ENCODE measurements around the gene TMA7. TPM values are rescaled to one million over a fixed set of nuclear protein-coding genes. Genes with fewer than 3 reads are reported as not detected.

The TMA7 gene
- total and polyA plus RNA-seq, 9 of the 15 experiments (the other 6 are each of a cell fraction or from before 2014, with no cell fraction given): 209 to 1,003 (median 486) TPM

DNA sequence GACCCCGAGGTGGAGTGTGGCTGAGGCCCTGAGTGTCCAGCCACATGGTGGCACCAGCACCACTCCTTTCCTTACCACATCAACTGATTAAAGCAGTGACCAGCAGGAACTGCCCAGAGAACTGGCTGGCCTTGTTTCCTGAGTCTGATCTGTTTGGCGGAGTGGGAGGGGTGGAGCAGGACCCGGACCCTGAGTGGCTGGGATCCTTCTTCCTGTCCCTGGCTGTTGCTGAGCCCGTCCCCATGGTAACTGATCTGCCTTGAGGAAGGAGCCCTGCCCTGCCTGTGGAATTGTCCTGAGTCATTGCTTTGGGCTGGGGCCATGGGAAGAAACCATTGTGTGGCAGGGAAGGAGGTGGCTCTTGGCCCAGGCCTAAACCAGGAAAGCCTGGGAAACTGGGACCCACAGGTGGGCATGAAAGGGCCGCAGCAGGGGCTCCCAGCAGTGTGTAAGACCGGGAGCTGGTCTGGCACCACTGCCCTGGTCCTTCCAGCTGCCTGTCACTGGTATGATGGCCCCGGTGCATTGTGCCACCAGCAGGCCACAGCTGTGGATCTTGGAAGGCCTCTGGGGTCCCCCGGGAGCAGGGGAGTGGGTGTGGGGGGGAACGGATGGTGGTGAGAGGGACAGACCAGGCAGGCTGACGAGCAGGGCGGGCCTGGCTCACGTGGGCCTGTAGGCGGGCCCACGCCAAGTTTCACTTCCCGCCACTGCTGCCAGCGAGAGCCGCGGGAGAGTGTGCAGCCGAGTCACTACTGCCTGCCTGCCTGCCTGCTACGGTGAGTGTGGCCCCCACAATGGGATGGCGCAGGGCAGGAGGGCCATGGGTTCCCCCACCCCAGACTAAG, 25.7 kb downstream of the TMA7 start:
- peak overlapping the region; percentile 68 to 83; a peak in 3 of 4 replicates for H3K9ac ChIP-seq (ENCODE audit: insufficient read depth in 1 of 2, low read depth in 2 of 2, low read length in 2 of 2)
- H4K20me1 ChIP-seq (replicated peaks; ENCODE audit: control insufficient read depth, insufficient read depth, low read length): no peaks in the 10 kb centered on the region; the same call in 1 of the 2 replicates
- H3K4me3 ChIP-seq: no peak overlapping the region
- FAIRE-seq (peak; percentile 97), ATAC-seq (peak; percentile 94), DNase-seq (ENCODE audit: extremely low read depth in 1 of 4, low spot score in 3 of 4) (peak; percentile 69 to 88 (median 82))
- peak overlapping the region; percentile 88 for H3K27ac ChIP-seq (ENCODE audit: extremely low read depth, low read depth, low read length)
- intact Hi-C loops (cut with micrococcal nuclease) (loop anchor here (1.0 kb wide), 2 partner anchors 42 to 90 kb away; no protein-coding TSS in a partner anchor), in situ Hi-C loops (cut with MboI) (loop anchor here (5.0 kb wide), 1 partner anchor 92 kb away; the partner anchor contains the start of gene PFKFB4)
- peaks cover 4% of the 10 kb centered on the region; the same call in 2 of the 3 replicates for H3K79me2 ChIP-seq (ENCODE audit: control insufficient read depth, insufficient read depth, low read length)
- peaks cover 45% of the 10 kb centered on the region; the same call in 2 of the 3 replicates for H3K36me3 ChIP-seq (ENCODE audit: control insufficient read depth, insufficient read depth, low read length)
- peak overlapping the region; percentile 46; the same call in 1 of the 2 replicates for H3K4me2 ChIP-seq (ENCODE audit: insufficient read depth, low read length)
- peaks cover 6 to 48% of the 10 kb centered on the region in 2 experiments for H3K4me1 ChIP-seq (replicated peaks in 1 of 2; ENCODE audit: control insufficient read depth in 2 of 2, insufficient read depth in 2 of 2, low read length in 2 of 2)
- H3K27me3 ChIP-seq (ENCODE audit: control insufficient read depth in 2 of 2, insufficient read depth in 2 of 2, low read length in 2 of 2): no peaks in the 10 kb centered on the region
- no peaks in the 10 kb centered on the region for H3K9me1 ChIP-seq (ENCODE audit: control insufficient read depth, insufficient read depth, low read length)
- CTCF ChIA-PET (ENCODE audit: low intra/inter-chr PET ratio): interaction anchor here (0.8 kb wide), 1 partner anchor 83 kb away, joined by 4 read pairs; no protein-coding TSS in a partner anchor
- H2AFZ ChIP-seq (ENCODE audit: low read depth, low read length): peak overlapping the region; percentile 45; the same call in 1 of the 2 replicates
- no peaks in the 10 kb centered on the region for H3K9me3 ChIP-seq (replicated peaks; ENCODE audit: control insufficient read depth, insufficient read depth, low read depth, low read length)
- 53% methylated on average over 15 of the region's 21 CpGs for WGBS (ENCODE audit: insufficient coverage, low coverage, missing lambda C conversion rate)
- BruUV-seq (replicated peaks): no TSS peak
- POLR2A ChIA-PET: interaction anchor here (1.0 to 1.2 kb wide), 2 partner anchors 17 to 26 kb away, joined by 4 to 5 read pairs; partner anchors contain the start of genes CCDC51 and TMA7
- no peak for TF ChIP-seq SMARCC2 (IDR thresholded peaks at IDR 0.05; ENCODE audit: low read depth)
- TF ChIP-seq ZNF780A (CRISPR knock-in tag; IDR thresholded peaks at IDR 0.05): no peak
- no peak for TF ChIP-seq SPI1 (IDR thresholded peaks at IDR 0.05; ENCODE audit: borderline replicate concordance, low read depth, low read length)
- TF ChIP-seq, protein P1, sequence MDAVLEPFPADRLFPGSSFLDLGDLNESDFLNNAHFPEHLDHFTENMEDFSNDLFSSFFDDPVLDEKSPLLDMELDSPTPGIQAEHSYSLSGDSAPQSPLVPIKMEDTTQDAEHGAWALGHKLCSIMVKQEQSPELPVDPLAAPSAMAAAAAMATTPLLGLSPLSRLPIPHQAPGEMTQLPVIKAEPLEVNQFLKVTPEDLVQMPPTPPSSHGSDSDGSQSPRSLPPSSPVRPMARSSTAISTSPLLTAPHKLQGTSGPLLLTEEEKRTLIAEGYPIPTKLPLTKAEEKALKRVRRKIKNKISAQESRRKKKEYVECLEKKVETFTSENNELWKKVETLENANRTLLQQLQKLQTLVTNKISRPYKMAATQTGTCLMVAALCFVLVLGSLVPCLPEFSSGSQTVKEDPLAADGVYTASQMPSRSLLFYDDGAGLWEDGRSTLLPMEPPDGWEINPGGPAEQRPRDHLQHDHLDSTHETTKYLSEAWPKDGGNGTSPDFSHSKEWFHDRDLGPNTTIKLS (IDR thresholded peaks at IDR 0.05; ENCODE audit: borderline replicate concordance, low read depth): no peak
- TF ChIP-seq, protein P2, sequence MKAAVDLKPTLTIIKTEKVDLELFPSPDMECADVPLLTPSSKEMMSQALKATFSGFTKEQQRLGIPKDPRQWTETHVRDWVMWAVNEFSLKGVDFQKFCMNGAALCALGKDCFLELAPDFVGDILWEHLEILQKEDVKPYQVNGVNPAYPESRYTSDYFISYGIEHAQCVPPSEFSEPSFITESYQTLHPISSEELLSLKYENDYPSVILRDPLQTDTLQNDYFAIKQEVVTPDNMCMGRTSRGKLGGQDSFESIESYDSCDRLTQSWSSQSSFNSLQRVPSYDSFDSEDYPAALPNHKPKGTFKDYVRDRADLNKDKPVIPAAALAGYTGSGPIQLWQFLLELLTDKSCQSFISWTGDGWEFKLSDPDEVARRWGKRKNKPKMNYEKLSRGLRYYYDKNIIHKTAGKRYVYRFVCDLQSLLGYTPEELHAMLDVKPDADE (conservative IDR thresholded peaks at IDR 0.05; ENCODE audit: control insufficient read depth, low read depth, low read length): no peak
- no peak for TF ChIP-seq SAFB (IDR thresholded peaks at IDR 0.05; ENCODE audit: borderline replicate concordance, low read depth, low read length)
- no peak for TF ChIP-seq RBM14 (IDR thresholded peaks at IDR 0.05; ENCODE audit: borderline replicate concordance, insufficient read depth, low read depth, low read length)
- TF ChIP-seq, protein P3, sequence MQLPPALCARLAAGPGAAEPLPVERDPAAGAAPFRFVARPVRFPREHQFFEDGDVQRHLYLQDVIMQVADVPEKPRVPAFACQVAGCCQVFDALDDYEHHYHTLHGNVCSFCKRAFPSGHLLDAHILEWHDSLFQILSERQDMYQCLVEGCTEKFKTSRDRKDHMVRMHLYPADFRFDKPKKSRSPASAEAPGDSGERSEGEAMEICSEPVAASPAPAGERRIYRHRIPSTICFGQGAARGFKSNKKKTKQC (CRISPR knock-in tag; IDR thresholded peaks at IDR 0.05): no peak
- no peak for TF ChIP-seq ZNF717 (CRISPR knock-in tag; IDR thresholded peaks at IDR 0.05)
- TF ChIP-seq LCOR (CRISPR knock-in tag; IDR thresholded peaks at IDR 0.05): no peak
- TF ChIP-seq KLF6 (CRISPR knock-in tag; IDR thresholded peaks at IDR 0.05; ENCODE audit: borderline replicate concordance): no peak
- no peak for TF ChIP-seq HEY1 (CRISPR knock-in tag; IDR thresholded peaks at IDR 0.05; ENCODE audit: borderline replicate concordance)
- TF ChIP-seq ZNF316 (IDR thresholded peaks at IDR 0.05): peak; percentile 90
- no peak for TF ChIP-seq MYC (IDR thresholded peaks at IDR 0.05; ENCODE audit: low read depth, low read length)
- TF ChIP-seq MYC (CRISPR knock-in tag; IDR thresholded peaks at IDR 0.05; ENCODE audit: borderline replicate concordance, low read depth): no peak
- no peak for TF ChIP-seq SMAD2 (IDR thresholded peaks at IDR 0.05; ENCODE audit: low read depth, low read length)
- TF ChIP-seq, protein P4, sequence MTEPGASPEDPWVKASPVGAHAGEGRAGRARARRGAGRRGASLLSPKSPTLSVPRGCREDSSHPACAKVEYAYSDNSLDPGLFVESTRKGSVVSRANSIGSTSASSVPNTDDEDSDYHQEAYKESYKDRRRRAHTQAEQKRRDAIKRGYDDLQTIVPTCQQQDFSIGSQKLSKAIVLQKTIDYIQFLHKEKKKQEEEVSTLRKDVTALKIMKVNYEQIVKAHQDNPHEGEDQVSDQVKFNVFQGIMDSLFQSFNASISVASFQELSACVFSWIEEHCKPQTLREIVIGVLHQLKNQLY (CRISPR knock-in tag; conservative IDR thresholded peaks at IDR 0.05): no peak

Measured in K562 (cell line).